Pancreas (tissue), 10 donors: ENCODE data around the gene TRMT11. TPM values are rescaled to one million over a fixed set of nuclear protein-coding genes. Genes with fewer than 3 reads are reported as not detected.
A peak's percentile ranks its signal among the peaks of the same experiment; 100 is the strongest.

Experiments
- ATAC-seq, 4 donors: fragments of 200-7000 bp; cut with Tn5 transposase; one replicate each; pipeline versions ENCODE4 v1.8.0 to v1.9.1; 2020; ENCODE audit warnings: mild to moderate bottlenecking in 4 of 4, moderate library complexity in 4 of 4
- DNase-seq, 6 donors: peaks; one replicate each; pipeline ENCODE4 v3.0.0-alpha.2; 2020
- FAIRE-seq: peaks from 2 replicates; lab custom pipeline; 2012; peaks lifted over from hg19 to GRCh38; lab: Jason Lieb, UNC
- H3K27ac ChIP-seq, 4 donors: fragments of 200-600 bp; sonication (generic); 1 replicate in 3 of 4; 2 replicates in 1 of 4; pipeline versions ENCODE4 v1.5.0 to v1.8.0; 2020
- H3K27me3 ChIP-seq, 4 donors: fragments of 200-600 bp; one replicate each; pipeline ENCODE4 v1.8.0; 2021
- H3K36me3 ChIP-seq, 3 donors: fragments of 200-600 bp; sonication (generic) in 1 of 3; one replicate each; pipeline versions ENCODE4 v1.5.0 to v1.8.0; 2020 to 2021
- H3K4me1 ChIP-seq, 3 donors: fragments of 200-600 bp; one replicate each; pipeline ENCODE4 v1.8.0; 2021
- H3K4me3 ChIP-seq, 4 donors: fragments of 200-600 bp; sonication (generic) in 2 of 4; one replicate each; pipeline versions ENCODE4 v1.5.0 to v1.8.0; 2020 to 2021
- H3K9me3 ChIP-seq, 4 donors: fragments of 200-600 bp; one replicate each; pipeline ENCODE4 v1.8.0; 2021
- CTCF ChIP-seq, 4 donors: fragments of 200-600 bp; sonication (generic) in 3 of 4; IDR thresholded peaks; one replicate each; pipeline versions ENCODE4 v1.5.0 to v1.8.0; 2021; ENCODE audit warnings: antibody characterized with exemption in 4 of 4
- WGBS, 2 donors: extraction: QIAGEN DNeasy Blood & Tissue Kit; methylation state at CpG; one replicate each; pipeline ENCODE4 v1.1.7; 2013; 5-methylcytosine and 5-hydroxymethylcytosine counted together
- intact Hi-C, 3 donors: fragments of 100-400 bp; cut with DNase I; formaldehyde crosslinking; loops; one replicate each; pipeline versions ENCODE4 v1.11.1 to v1.14.2; 2022
- polyA plus RNA-seq, 2 donors: library from polyadenylated mRNA; stranded (reverse); fragments of 200-250 nt; gene quantifications; one replicate each; pipeline ENCODE4 v1.2.3, GENCODE V29; 2013
- total RNA-seq, 6 donors: library from RNA; stranded (reverse); fragmentation: NEBNext Ultra II Directional in 4 of 6; extraction: Animal tissue kit (Norgen Biotek cat#: 25700) in 4 of 6; gene quantifications; one replicate each; pipeline versions ENCODE4 v1.2.1 to v1.2.4, GENCODE V29; 2021 to 2023
- donor health status: healthy with polysubstance abuse.
- donor health status: DM: no; HTN: no; CAD: no; lungs with moderate emphysema.
- donor health status: DM: no; HTN: no; CAD: no.
- donor health status: control.
- donor health status: control.
- donor health status: Bipolar disorder and iron deficiency.
- donor health status: DM: yes; HTN: yes; CAD: no.
- donor health status: DM: no; HTN: no; CAD: no.
- donor health status: DM: no; HTN: no; CAD: no.
- donor health status: DM: yes; HTN: yes; CAD: no.

TRMT11 gene
- total and polyA plus RNA-seq, 8 donors = 6.1 to 11.6 (median 10.7) TPM

DNA sequence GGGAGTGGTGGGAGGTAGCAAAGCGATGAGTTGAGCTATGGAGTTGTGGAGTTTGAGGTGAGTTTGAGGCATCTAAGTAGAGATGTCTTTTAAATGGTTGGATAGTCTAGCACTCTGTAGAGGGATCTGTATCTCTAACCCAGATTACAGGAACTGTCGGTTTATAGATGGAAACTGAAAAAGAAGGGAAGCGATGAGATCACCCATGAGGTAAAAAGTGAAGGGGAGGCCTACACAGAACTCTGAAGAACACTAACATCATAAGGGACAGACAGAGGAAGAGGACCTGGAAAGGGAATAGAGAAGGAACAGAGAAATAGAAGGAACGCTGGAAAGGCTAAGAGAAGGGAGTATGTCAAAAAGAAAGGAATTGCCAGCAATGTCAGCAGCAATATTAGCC lies 27.3 kb upstream of the TRMT11 start:
- no peaks in the 10 kb centered on the region for H3K27me3 ChIP-seq
- DNase-seq (no peak), FAIRE-seq (no peak), ATAC-seq (no peak)
- no peaks in the 10 kb centered on the region for H3K9me3 ChIP-seq
- H3K27ac ChIP-seq = peak overlapping the region in 1 of 4 donors; percentile 99
- TF ChIP-seq CTCF (IDR thresholded peaks at IDR 0.05) = no peak
- 79 to 84% methylated on average over 4 of the region's 4 CpGs for WGBS, 2 donors
- peaks cover 4 to 34% (median 16%) of the 10 kb centered on the region in 3 donors for H3K4me1 ChIP-seq
- H3K36me3 ChIP-seq = no peaks in the 10 kb centered on the region
- intact Hi-C loops = loop anchor here in 1 of 3 donors (10.0 kb wide), 1 partner anchor 174 kb away; no protein-coding TSS in a partner anchor
- no peak overlapping the region for H3K4me3 ChIP-seq

DNA sequence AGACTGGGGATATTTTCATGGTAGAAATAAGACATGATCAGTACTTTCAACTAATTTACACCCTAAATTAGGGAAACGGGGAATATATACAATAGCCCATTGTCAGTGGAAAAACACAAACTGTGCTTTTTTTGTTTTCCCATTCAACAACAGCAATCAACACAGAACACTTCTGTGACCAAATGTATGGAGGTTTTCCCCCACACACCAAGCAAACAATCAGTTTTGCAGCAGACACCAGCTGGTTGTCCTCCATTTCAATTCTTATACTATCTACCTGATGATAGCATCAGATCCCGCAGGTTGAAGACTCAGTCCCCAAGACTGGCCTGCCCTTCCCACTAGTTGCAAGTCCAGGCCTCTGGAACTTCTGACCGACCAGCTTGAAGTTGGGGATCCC lies 25.2 kb upstream of the TRMT11 start:
- FAIRE-seq = no peak
- no peak for TF ChIP-seq CTCF (IDR thresholded peaks at IDR 0.05)
- Histone ChIP-seq H3K36me3 (no peaks in the 10 kb centered on the region), H3K27ac (no peak overlapping the region), H3K4me1 (peaks cover 2 to 36% (median 16%) of the 10 kb centered on the region in 3 donors), H3K27me3 (no peaks in the 10 kb centered on the region), H3K4me3 (no peak overlapping the region), H3K9me3 (no peaks in the 10 kb centered on the region)
- no peak for ATAC-seq
- intact Hi-C loops = no loop called here
- WGBS, 2 donors = 77 to 82% methylated on average over 3 of the region's 3 CpGs
- no peak for DNase-seq

DNA sequence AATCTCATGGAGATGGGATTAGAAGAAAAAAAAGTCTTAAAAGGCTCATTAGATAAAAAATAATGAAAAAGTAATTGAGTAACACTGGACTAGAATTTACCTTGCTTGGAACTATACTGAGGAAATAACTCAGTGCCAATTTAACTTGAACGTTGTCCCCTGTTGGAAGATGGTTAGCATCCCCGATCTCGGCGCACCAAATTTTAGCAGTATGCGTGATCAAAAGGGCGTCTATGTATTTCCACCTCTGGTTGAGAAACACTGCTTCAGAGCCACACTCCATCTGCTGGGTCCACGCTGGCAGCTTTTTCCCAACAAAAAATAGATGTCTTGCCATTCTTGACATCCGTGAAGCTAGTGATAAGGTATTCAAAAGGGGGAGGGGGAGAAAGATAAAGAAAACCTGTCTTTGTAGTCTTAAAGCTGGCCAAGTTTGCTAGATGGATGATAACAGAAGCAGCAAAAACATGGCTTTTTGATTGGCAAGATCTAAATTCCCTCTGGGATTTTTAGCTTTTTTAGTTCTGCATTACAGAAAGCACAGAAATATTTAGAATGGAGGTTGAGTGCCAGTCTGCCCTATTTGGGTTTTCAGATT lies 23.3 kb upstream of the TRMT11 start:
- WGBS, 2 donors = 70 to 72% methylated on average over 8 of the region's 8 CpGs
- FAIRE-seq (no peak), DNase-seq (no peak), ATAC-seq (no peak)
- no peaks in the 10 kb centered on the region for H3K27me3 ChIP-seq
- no peak overlapping the region for H3K27ac ChIP-seq
- no peaks in the 10 kb centered on the region for H3K9me3 ChIP-seq
- intact Hi-C loops = no loop called here
- H3K4me1 ChIP-seq = peaks cover 0 to 32% (median 10%) of the 10 kb centered on the region in 3 donors
- H3K36me3 ChIP-seq = no peaks in the 10 kb centered on the region
- no peak overlapping the region for H3K4me3 ChIP-seq
- no peak for TF ChIP-seq CTCF (IDR thresholded peaks at IDR 0.05)

DNA sequence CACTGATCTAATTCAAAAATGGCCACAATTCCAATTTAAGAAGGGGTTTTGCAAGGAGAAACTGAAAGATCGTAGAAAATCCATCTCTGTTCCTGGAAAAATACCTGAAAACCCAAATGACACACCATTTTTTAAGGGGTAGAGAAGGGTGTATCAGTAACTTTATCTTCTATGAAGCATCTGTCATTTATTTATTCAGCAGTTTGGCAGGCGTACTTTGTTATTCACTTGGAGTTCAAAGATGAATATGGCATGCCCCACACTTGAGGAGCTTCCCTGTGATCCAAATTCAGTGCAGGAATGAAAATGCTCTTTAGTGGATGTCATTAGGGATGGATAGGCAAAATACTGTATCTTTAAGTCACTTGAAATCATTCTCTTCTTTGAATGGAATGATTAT lies 22.5 kb upstream of the TRMT11 start:
- peaks cover 0 to 23% (median 4%) of the 10 kb centered on the region in 3 donors for H3K4me1 ChIP-seq
- H3K4me3 ChIP-seq = no peak overlapping the region
- FAIRE-seq (no peak), ATAC-seq (no peak), DNase-seq (no peak)
- TF ChIP-seq CTCF (IDR thresholded peaks at IDR 0.05) = no peak
- 64 to 68% methylated on average over 2 of the region's 2 CpGs for WGBS, 2 donors
- no peaks in the 10 kb centered on the region for H3K36me3 ChIP-seq
- no peak overlapping the region for H3K27ac ChIP-seq
- intact Hi-C loops = no loop called here
- H3K27me3 ChIP-seq = no peaks in the 10 kb centered on the region
- no peaks in the 10 kb centered on the region for H3K9me3 ChIP-seq

GRCh38 chr6:125966569-125966968 lies 19.8 kb upstream of the TRMT11 start:
- ATAC-seq (no peak), DNase-seq (no peak), FAIRE-seq (no peak)
- no peaks in the 10 kb centered on the region for H3K27me3 ChIP-seq
- no peaks in the 10 kb centered on the region for H3K36me3 ChIP-seq
- H3K4me3 ChIP-seq = no peak overlapping the region
- H3K9me3 ChIP-seq = no peaks in the 10 kb centered on the region
- TF ChIP-seq CTCF (IDR thresholded peaks at IDR 0.05) = no peak
- intact Hi-C loops = no loop called here
- 94 to 96% methylated on average over 1 of the region's 1 CpG for WGBS, 2 donors
- no peak overlapping the region for H3K27ac ChIP-seq
- H3K4me1 ChIP-seq = peaks cover 0 to 12% (median 0%) of the 10 kb centered on the region in 3 donors
